HG03571 (cell line): ENCODE results near the gene C11orf65.
A peak's percentile ranks its signal among the peaks of the same experiment; 100 is the strongest.

Source experiments
- ATAC-seq: cut with Tn5 transposase; IDR thresholded peaks from one replicate; pipeline ENCODE4 v1.9.1; 2021; ENCODE audit not compliant: unreplicated experiment

C11orf65 gene

DNA sequence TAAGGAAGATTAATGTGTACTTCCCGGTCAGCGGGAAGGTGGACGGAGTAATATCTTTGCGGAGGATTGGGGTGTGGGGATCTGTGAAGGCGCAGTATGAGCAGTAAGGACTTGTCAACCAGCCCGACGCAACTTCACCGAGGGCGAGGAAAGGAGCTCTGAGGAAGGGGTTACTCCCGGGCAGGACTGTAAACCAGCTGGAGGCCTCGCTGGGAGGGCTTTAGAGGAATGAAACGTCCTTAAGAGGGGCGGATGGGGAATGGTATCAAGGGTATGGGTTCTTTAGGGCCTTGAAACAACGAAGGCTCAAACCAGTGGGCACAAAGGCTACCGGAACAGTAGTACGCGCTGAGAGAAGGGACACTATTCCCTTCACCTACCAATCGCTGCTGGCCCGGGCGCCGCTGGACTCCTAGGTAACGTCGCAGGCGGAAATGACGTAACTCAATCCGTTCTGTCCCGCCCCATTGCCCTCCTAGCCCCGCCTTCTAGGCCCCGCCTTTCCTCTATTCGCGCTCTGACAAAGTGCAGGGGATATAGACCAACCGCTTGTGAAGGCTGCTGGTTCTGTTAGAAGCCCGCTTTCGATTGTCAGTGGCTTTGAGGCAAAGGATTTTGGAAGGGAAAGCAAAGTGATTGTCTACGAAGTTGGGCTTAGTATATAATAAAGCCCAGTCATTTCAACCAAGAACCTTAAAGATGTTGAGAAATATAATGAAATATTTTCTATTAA lies at the start of gene C11orf65:
Gene C11orf65 (minus strand): TSS at position 439 of the 733 bp plus-strand sequence. CDS start 5,970 bp downstream, outside the sequence.
- ATAC-seq = peak; percentile 99

GRCh38 chr11:108516125-108516524 lies 48.8 kb upstream of the C11orf65 start:
- no peak for ATAC-seq

DNA sequence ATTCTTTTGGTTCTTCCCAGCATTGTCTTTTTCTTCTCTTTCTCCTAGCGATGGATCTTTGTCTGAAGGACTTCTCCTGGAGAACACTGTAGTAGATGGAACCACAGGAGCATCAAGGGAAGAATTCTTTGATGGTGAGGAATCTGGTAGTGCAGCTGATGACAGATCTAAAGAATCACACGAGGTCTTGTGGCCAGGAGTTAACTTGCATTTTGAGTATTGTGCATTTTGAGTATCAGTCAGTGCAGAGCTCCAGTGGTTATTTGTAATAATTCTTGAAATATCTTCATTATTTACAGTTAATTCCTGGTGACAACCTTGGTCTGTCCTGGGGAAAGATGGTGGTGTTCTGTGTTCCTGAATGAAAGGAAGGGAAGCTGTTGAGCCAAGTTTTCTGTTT lies 45.4 kb upstream of the C11orf65 start:
- ATAC-seq = no peak

- ATAC-seq = no peak
Observed at GRCh38 chr11:108511851-108512474, 44.6 kb upstream of the C11orf65 start.

DNA sequence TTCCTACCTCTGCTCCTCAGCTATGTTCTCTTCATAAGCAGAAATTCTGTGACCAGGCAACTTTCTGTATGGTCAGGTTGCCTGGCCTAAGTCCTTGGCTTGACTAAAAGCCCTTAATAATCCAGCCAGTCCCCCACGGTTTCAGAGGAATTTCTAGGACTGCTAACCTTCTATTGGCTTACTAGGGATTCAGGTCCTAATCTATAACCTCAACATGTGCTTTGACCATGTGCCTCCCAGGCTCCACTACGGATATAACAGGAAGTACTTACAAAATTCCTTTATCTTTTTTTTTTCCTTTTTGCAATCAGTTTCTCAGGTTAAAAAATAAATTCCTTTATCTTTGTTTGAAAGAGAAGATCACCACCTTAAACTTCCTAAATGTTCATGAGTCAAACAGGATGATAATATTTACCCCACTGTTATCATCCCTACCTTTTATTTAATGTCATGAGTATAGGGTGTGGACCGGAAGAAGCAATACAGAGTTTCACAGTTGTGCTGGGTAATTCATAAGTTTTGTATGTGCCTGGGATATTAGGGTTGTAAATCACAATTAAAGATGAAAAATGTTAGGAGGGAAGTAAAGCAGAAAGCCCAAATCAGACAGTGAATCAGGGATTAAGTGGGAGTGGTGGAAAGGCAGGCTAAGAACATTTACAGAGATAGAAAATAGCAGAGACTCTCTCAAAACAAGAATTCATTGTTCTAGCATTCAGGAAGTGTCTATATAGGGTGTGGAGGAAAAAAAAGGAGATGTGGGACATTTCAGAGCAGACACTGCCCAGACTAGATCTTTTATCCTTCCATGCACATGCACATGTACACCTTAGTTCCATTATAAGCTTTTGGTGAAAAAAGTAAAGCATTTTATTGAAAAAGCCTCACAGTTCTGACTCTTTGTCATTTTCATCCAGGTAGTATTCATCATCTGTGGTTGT lies 41.6 kb upstream of the C11orf65 start:
- no peak for ATAC-seq

GRCh38 chr11:108501396-108501795 lies 34.1 kb upstream of the C11orf65 start:
- no peak for ATAC-seq

DNA sequence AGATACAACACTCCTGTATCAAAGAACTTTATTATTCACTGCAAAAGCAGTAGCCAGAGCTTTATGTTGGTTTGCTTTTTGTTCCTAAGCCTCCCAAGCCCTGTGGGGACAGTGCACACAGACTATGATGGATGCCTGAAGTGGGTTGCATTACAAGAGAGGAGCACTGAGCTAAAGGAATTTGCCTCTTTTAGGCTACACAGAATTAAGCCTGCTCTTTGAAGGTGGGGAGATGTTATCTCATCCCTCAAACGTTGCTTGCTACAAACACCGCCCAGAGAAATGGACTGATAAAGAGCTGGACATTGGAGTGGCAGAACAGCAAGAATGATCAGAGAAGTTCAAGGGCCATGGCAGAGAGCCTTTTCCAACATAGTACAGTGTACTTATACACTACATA lies 33.4 kb upstream of the C11orf65 start:
- no peak for ATAC-seq

DNA sequence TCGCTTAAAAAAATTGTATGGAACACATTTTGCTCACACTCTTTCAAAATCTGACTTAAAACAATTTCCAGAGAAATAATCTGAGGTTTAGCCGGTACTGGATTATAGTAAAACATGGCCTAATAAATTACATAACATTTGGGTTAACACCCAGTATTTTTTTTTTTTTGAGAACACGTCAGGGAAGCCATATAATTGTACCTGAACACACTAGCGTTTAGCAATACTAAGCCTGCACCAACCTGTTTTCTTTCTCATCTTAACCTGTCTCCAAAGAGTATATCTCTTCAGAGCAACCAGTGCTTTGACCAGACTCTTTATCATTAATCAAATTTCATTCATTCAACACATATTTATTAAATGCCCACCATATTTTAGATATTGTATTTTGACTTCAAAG lies 32.8 kb upstream of the C11orf65 start:
- ATAC-seq = no peak

GRCh38 chr11:108498816-108499408 lies 31.6 kb upstream of the C11orf65 start:
- ATAC-seq = peak; percentile 9

DNA sequence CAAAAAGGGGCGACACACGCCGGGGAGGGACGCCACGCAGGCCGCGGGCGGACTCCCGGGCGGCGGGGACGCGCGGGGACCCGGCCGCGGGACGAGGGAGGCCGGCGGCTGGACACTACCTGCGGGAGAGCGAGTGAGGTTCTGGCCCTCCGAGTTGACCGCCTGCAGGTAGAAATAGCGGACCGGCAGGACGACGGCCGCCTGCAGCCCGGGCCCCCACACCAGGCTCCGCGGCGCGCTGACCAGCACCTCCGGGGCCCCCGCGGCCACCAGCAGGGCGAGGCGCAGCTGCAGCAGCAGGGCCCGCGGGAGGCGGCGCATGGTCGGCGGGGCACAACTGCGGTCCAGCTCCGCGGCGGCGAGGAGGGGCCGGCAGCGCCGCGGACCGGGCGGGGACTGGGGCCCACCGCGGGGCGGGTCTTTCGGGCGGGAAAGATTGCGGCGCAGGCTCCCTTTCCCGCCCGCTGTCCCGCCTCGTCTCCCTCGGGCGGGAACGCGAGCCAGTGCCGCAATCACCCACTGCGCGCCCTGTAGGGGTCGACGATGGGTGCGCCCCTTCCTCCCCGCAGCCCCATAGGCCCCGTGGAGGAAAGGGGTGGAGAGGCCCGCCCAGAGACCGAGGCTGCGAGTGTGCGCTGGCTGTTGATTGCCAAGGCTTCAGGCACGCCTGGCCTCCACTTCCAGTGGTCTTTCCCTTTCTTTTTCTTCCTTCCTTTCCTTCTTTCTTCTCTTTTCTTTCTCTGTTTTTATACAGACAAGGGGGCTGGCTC lies 30.9 kb upstream of the C11orf65 start, which contains the start of gene POGLUT3:
Gene POGLUT3 (minus strand): TSS at position 339 of the 770 bp plus-strand sequence. CDS start 18 bp downstream, at position 321.
- peak; percentile 46 for ATAC-seq

DNA sequence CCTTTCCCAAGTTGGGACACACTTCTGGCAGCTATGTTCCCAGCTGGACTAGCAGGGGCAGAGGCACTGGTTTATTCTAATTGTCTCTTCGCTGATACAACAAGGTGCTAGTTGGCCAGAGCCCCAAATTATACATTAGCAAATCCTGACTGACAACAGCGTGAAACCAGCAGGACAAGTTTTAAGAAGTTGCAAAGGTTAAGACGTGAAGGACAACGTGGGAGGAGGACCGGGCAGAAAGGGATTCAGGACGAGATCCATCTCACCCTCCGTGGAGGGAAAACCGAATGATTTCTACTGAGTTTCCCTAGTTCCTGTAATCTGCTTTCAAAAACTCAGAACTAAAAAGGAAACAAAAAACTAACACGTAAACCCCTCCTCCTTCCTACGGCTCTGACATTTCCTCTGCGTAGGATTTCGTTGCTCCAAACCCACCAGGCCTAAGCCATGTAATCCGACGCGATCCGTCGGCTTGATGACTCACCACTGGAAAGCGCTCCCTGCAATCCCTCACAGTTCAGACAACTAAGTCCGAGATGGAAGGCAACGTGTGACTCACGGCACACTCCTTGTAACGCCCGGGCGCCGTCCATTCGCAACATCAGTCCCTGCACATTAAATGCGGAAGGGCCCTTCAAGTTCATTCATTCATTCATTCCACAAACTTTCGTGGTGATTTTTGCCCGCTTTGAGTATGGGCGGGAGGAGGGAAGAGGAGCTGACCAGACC lies 30.2 kb upstream of the C11orf65 start:
- peak; percentile 45 for ATAC-seq

DNA sequence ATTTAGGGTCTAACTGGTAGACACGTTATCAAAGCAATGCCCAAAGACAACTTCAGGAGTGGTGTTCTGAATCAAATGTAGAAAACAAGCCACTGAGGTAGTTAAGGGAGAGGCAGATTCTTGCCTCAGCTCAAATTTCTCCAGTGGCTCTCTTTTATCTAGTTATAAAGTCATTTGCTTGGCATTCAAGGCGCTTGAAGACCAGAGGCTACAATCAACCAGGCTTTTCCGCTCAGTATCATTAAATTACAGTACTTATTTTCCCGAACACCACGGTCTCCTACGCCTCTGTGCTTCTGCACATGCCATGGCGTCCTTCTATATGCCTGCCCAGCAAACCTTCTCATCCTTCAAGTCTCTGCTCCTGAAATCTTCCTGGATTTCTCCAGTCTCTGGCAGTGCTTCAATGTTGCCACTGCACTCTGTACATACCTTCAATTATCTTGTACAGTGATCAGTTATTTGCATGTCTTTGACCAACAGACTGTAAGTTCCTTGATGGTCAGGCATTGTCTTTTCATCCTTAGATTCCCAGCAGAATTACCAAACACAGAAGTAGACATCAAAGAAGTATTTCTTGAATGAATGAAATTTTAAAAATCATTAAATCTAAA lies 29.4 kb upstream of the C11orf65 start:
- ATAC-seq = no peak

DNA sequence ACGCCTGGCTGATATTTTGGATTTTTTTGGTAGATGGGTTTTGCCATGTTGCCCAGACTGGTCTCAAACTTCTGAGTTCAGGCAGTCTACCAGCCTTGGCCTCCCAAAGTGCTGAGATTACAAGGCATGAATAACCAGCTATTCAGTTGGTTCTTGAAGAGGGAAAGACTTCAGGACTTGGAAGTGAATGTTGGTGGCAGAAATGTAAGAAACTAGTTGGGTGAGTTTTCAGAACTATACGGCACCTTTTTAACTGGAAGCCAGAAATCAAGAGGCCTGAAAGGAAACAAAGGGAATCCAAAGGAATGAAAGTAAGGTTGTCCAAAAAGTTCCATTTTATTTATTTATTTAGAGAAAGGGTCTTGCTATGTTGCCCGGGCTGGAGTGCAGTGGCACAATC lies 28.0 kb upstream of the C11orf65 start:
- no peak for ATAC-seq

- ATAC-seq = no peak
Observed at GRCh38 chr11:108494182-108494581, 26.9 kb upstream of the C11orf65 start.

DNA sequence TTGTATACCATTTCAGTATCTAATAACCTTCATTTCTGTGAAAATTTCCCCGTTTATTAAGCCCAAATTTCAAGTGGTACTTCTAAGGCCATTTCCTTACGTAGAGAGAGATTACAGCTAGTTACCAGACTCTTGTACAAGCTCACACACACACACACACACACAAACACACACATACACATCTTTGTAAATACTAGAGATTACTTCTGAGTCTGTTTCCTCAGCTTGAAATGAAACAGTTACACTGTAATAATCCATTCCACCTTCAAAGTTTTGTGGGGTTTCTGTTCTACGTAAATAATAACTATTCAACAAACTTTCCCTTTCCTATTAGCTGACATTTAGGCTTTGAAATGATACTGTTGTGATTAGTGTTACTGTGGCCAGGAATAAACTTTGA lies 24.6 kb upstream of the C11orf65 start:
- ATAC-seq = no peak

DNA sequence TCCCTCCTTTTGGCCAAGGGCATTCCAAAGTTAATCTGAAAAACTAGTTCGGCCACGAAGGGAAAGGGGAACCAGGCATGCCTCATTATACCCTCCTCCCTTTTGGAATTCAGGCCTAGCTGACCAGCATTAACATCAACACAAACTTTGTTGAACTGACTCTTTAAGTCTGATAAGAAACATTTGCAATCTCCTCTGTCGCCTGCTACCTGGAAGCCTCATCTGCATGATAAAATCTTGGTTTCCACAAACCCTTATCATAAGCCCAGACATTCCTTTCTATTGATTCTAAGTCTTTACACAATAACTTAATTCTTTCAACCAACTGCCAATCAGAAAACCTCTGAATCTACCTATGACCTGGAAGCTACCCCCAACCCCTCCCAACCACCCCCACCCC lies 19.5 kb upstream of the C11orf65 start:
- ATAC-seq = no peak

DNA sequence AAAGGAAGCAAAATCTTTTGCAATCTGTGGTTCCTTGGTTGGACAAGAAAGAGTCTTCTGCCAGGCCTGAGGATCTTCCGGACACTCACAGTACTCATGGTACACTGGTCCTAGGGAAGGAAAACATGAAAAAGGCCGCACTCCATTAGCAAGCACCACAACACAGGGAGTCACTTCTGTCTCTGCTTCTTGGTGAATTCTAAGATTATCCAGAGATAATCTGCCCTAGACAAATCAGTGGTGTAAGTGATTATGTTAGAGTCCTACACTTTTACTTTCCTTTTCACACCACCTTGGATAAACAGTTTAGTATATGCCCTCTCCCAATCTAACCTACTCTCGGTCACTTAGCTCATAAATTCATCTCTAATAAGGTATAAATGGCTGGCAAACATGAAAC lies 19.0 kb upstream of the C11orf65 start:
- ATAC-seq = no peak

DNA sequence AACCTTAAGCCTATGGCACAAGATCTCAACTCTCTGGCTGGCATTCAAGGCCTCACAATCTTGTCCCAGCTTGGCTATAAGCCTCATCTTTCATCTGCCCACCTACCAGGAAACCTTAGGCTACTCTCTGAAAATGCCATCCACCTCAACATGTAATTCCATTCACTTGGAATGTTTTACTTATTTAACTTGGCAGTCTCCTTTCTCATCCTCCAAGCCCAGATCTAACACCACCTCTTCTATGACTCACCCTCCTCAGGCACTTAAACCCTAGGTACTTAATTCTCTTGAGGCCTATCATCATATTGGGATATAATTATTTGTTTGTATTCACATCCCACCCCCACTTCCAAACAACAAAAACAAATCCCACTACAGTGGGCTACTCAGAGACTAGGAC lies 15.8 kb upstream of the C11orf65 start:
- ATAC-seq = no peak
